Fibroblast of skin of left biceps (primary cell): Measurements from ENCODE around the gene CLDN34.

Source experiments
- DNase-seq, 2 experiments: peaks; one replicate each; pipeline ENCODE4 v3.0.0-alpha.2; 2013; ENCODE audit warnings: low read depth in 2 of 2

The CLDN34 gene, protein sequence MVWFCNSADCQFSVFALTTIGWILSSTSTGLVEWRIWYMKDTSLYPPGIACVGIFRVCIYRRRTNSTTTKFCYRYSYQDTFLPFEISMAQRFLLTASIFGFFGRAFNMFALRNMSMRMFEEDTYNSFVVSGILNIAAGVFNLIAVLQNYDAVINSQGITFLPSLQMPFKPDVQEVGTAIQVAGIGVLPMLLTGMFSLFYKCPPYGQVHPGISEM

DNA sequence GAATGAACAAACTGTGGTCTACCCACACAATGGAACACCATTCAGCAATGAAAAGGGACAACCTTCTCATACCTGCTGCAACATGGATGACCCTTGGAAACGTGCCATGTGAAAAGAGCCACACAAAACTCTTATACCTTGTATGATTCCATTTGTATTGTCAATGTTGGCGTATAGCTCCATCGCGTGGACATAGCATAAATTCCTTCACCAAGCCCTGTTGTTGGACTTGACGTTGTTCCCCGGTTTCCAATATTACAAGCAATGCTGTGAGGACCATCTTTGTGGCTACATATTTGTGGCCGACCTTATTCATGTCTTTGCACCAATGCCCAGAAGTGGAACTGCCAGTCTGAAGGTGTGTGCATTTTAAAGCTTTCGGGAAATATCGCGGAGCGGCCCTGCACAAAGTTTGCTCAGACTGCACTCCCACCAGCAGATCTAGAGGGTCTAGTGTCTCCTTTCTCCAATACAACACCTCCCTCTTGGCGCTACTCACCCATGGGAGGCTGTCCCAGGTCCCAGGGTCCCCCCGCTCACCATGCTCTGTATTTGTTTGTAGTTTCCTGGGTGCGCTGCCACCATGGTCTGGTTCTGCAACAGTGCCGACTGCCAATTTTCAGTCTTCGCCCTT lies at the start of gene CLDN34:
CLDN34 (plus strand) TSS at position 584 of the 634 bp plus-strand sequence; CDS start at position 584, 0 bp downstream.
- DNase-seq, result no peak

DNA sequence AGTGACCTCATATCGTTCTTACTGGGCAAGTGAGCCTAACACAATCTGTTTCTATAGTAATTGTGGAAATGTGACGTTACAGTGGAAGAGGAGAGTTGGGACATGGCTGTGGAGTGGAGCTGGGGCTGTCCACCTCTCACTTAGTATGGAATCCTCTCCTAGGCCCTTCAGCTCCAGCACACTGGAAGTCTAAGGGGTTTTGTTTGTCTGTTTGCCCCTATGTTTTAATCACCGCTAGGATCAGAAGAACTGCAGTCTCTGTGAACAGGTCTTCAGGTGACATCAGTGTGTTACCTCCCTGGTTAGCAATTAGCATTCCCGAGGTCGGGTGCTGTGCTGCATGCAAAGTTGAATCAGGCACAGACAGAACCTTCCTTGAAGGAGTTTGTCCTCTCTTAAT lies 49.3 kb upstream of the CLDN34 start:
- DNase-seq, result no peak

DNA sequence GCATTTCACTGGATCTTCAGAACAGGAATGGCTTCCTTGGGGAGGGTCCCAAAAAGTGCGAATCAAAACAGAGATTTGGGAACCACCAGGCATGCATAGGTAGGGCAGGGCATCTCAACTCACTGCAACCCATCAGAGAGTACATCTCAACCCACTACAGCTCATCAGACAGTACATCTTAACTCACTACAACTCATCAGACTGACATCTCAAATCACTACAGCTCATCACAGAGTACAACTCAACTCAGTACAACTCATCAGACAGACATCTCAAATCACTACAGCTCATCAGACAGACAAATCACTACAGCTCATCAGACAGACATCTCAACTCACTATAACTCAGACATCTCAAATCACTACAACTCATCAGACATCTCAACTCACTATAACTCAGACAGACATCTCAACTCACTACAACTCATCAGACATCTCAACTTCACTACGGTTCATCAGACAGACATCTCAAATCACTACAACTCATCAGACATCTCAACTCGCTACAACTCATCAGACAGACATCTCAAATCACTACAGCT lies 47.5 kb upstream of the CLDN34 start:
- DNase-seq, result no peak

DNA sequence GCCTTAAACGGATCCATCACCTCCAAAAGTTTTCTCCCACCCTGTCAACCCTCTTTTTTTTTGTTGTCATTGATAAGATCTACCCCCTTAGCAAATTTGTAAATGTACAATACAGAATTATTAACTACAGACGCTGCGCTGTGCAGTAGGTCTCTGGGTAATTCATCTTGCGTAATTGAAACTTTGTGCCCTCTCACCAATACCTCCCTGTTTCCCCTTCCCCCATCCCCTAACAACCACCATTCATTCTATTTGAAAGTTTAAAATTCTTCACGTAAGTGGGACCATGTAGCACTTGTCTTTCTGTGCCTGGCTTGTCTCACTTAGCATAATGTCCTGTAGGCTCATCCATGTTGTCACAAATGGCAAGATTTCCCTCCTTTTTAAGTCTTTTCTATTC lies 45.8 kb upstream of the CLDN34 start:
- no peak for DNase-seq

DNA sequence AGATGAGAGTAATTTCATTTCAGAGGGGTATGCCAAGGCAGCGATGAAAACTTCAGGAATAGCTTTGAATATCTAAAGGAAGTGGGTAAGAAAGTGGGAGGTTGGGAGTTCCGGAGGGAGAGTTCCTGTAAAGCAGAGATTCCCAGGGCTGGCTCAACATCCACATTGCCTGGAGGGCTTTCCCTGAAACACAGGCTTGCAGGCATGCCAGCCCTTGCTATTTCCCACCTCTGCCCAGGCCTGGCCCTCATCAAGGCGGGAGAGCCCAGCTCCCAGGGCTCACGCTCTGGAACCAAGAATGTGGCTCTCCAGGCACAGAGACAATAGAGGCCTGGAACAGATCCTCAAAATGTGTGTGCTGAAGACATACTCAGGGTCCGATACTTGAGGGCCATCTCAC lies 43.8 kb upstream of the CLDN34 start:
- no peak for DNase-seq

DNA sequence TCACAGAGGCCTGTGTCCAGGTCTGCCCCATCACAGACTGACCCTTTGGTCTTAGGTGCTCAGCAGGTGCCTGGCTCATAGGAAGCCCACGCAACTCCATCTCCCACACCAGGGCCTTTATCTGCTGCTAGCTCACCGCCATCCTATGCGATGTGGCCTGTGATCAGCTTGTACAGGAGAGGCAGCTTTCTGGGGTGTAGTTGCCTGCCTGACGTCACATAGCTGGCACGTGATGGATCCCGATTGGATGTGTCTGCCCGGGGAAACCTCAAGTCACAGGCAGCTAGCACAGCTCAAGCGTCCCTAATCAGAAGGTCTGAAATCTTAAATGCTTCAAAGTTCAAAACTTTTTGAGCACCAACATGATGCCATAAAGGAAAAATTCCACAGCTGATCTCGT lies 41.2 kb upstream of the CLDN34 start:
- no peak for DNase-seq

DNA sequence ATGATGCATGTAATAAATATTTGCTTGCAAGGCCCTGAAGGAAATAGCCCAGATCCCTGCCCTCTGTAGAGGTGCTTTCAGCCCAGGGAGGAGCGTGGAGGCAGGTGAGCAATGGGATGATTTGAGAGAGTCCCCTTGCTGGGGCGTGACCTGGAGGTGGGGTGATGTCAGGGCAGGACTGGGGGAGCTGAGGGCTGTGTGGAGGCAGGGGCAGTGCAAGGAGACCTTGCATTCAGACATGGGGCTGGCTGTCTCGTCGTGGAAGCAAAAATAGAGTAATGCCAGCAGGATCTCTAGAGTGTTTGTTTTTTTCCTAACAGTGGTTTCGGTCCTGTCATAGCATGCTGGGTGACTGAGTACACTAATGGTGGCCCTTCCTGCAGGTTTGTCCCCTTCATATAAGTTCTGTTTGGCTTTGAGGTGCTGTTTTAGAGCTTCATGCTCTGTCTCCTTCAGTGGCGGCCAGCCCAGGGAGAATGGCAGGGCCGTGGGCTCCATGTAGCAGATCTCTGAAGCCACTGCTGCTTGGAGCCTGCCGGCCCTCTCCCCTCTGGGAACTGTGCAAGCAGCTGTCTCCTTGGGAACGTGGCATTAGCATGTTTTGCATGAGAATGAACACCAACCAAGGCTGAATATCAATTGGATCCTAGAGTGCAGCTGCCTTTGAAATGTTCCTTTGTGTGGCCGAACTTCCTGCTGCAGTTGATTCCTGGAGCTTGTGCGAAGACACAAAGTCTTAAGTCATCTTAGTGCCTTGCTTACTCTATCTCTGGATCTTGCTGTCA lies 39.3 kb upstream of the CLDN34 start:
- DNase-seq, result no peak

DNA sequence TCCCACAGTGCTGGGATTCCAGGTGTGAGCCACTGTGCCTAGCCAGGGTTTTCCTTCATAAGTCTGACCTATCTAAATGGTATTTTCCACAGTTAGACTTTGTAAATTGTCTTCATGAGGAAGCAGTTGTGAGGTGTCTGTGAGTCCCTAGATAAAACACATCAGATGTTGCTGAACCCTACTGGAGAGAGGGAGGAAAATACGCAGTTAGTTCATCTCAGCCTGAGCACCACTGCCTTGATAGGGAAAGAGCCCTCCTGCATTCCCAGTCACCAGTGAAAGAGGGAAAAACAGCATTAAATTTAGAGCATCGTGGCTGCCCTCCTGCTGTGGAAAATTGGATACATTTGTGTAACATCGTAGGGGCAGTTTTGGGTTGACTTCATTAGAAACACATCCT lies 31.7 kb upstream of the CLDN34 start:
- no peak for DNase-seq

DNA sequence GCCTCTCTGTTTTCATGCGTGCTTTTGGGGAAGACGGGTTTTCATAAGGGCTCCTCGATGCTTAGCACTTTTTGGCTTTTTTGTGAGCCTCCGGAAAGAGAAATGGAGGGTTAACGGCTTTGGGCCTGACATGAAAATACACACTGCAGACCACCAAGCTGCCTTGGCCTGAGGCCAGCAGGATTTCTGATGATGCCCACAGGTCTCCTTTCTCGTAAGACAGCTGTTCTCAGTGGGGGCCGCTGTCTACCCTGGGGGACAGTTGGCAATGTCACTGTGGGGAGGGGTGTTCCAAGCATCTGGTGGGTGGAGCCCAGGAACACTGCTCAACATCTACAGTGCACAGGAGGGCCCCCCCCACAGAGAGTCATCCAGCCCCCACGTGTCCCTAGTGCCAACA lies 29.4 kb upstream of the CLDN34 start:
- DNase-seq, result no peak

DNA sequence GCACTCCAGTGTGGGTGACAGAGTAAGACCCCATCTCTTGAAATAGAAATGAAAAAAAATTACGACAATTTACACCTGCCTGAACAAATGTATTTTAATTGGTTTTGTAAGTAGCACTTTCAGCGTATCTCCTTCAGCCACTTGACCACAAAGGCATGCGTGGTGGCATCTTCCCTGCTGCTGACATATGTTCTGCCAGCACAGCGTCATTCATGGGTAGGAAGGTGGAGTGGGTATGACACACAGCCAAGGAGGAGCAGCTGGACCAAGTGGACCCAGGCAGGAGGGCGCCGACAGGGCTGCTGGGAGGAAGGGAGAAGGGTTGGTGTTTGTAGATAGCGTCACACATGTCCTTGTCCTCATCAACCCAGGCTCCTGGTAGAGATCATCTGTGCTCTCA lies 28.6 kb upstream of the CLDN34 start:
- DNase-seq, result no peak

DNA sequence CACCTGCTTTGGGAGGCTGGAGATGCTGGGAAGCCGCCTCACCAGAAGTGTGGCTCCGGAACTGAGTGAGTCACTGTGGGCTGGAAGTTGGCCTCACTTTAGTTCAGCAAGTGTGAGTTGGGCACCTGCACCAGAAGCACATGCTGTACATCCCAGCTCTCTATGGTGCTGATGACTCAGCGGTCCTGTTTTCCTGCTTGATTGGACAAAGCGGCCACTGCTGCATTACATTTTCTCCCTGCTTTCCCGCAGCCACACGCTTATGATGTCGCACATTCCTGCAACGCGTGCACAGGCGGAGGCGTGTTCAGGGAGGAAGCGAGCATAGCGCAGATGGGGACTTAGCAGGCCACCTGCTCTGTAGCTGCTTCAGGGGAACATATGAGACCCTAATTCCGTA lies 26.7 kb upstream of the CLDN34 start:
- DNase-seq, result no peak

DNA sequence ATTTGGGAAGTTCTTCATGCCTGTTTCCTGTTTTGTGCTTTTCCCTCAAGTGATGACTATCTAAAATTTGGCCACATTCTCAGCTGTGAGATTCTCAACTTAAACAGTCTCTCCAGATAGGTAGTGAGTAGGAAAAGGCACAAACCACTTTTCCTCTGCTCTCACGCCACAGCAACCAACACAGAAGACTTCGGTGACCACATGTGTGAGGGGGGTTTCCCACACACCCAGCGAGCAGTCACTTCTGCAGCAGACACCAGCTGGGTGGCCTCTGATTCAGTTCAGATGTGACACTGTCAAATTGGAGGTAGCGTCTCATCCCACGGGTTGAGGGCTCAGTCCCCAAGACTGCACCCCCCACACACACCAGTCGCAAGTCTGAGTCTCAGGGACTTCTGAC lies 25.1 kb upstream of the CLDN34 start:
- no peak for DNase-seq

DNA sequence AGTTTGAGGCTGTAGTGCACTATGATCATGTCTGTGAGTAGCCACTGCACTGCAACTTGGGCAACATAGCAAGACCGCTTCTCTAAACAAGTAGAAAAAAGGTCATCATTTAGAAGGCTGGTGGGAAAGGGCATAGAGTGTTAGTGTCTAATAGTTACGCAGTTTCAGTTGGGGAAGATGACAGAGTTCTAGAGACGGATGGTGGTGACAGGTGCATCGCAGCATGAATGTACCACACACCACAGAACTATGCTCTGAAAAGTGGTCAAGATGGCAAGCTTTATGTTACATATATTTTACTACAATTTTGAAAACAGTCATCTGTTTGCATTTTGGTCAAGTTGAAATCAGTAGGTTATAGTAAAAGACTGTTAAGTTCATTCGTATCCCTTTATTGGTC lies 23.7 kb upstream of the CLDN34 start:
- no peak for DNase-seq

DNA sequence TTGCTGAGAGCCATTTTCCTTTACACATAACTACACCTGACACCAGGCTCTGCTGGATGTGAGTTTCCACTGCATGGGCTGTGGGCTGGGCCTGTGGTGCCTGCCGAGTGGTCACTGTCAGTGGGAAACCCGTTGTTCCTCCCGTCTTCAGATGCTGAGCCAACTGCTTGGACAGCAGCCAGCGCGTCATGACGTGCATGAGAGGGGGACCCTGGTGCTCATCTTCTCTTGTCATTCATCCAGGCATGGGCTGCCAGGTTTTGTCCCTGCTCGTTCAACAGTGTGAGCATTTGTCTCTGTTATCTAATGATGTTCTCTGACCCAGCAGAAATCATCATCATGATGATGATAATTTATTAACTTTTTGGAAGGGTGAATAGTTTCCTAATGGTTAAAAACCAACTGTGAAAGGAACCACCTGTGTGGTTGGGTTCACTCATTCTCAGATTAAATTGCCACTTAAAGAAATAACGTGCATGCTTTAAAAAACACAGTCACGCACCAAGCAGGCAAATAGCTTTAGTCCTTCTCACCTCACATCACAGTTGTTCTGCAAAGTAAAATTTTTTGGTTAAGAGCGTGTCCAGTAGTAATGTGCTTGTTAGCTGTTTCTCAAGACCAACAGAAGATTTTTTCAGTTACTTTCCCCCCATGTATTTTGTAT lies 19.9 kb upstream of the CLDN34 start:
- DNase-seq, result no peak

DNA sequence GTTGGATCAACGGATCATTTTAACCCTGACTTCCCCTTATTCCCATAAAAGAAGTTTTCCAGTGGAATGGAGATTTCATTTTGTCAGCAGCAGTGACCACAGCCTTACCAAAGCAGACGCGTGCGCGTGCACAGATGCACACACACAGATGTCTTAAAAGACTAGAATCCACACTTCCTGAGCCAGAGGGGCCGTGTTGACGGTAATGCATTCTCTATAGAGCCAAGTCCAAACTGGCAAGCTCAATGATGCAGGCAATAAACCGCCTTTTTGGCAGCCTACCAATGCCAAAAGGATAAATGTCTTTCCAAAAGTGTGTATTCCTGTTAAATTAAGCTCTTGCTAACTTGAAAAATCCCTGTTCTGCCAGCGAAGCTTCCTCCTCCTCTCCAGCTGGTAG lies 18.8 kb upstream of the CLDN34 start:
- no peak for DNase-seq

DNA sequence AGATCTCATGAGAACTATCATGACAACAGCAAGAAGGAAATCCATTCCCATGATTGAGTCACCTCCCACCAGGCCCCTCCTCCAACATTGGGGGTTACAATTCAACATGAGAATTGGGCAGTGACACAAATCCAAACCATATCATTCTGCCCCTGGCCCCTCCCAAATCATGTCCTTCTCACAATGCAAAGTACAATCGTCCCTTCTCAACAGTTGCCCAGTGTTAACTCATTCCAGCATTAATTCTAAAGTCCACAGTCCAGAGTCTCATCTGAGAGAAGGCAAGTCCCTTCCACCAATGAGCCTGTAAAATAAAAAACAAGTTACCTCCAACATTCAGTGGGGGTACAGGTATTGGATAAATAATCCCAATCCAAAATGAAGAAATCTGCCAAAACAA lies 14.9 kb upstream of the CLDN34 start:
- no peak for DNase-seq

DNA sequence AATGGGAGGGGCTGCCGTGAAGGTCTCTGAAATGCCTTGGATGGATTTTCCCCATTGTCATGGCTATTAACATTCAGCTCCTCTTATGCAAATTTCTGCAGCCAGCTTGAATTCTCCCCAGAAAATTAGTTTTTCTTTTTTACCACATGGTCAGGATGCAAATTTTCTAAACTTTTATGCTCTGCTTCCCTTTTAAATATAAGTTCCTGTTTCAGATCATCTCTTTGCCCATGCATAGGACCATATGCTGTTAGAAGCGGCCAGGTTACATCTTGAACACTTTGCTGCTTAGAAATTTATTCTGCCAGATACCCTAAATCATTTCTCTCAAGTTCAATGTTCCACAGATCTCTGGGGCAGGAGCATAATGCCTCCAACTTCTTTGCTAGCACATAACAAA lies 13.8 kb upstream of the CLDN34 start:
- DNase-seq, result no peak

DNA sequence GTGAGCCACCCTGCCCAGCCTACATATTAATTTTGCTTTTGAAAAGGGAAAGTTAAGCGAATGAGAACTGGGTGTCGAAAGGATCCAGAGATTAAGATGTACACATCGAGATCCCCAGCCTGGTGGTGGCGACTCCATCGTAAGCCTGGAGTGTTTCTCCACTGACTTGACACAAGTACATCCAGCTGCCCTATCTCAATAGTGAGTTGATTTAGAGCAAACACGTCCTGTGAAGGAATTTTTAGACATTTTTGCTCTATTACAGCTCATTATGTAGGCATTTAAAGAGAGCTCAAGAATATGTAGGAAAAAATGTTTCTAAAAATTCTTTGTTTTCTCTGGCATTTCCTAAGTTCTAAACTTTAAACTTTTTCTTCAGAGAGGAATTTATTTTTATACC lies 11.7 kb upstream of the CLDN34 start:
- DNase-seq, result peak; percentile 24 to 30

DNA sequence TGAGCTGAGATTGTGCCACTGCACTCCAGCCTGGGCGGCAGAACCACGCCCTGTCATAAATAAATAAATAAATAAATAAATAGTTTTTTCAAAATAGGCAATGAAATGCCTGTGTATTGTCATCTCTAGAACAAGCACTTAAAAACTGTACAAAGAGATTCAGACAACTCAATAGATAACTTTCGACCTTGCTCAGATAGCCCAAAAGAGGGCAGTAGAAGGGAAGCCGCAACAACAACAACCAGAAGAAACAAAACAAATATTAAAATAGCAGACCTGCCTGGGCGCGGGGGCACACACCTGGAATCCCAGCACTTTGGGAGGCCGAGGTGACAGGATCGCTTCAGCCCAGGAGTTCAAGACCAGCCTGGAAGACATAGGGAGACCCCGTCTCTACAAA lies 9.4 kb upstream of the CLDN34 start:
- DNase-seq, result no peak

DNA sequence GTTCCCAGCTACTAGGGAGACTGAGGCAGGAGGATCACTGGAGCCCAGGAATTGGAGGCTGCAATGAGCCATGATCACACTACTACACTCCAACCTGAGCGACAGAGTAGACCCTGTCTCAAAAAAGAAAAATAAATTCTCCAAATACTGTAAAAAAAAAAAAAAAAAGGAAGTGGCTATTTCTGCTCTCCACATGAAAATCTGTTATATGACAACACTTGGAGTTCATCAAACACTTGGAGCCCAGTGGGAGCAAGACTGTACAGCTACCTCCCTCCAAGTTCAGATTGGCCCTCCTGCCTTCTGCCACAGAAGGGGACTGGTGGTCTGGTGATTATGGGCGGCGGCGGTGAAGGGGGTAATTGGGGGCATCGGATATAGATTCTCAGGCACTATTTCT lies 9.0 kb upstream of the CLDN34 start:
- no peak for DNase-seq

DNA sequence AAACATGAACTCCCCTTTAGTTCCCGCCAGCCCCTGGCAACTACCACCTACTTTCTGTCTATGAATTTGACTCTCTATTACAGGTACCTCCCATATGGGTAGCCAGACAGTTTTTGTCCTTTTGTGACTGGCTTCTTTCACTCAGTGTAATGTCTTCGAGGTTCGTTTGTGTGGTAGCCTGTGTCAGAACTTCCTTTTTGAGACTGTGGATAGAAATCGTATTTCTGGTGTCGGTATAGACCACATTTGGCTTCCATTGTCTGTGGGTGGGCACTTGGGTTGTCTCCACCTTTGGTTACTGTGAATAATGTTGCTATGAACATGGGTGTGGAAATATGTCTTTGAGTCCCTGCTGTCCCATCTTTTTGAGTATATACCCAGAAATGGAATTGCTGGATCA lies 5.4 kb upstream of the CLDN34 start:
- no peak for DNase-seq

DNA sequence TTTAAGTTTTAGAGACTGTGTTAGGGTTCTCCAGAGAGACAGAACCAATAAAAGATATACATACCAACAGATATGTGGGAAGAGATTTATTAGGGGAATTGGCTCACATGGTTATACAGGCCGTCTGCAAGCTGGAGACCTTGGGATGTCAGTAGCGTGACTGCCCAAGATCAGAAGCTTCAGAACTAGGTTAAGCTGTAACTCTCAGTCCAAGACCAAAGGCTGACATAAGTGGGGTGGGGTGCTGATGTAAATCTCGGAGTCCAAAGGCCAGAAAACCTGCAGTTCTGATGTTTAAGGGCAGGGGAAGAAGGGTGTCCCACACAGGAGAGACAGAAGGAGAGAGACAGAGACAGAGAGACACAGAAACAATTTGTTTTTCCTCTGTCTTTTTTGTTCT lies 10.5 kb downstream of the CLDN34 start:
- no peak for DNase-seq
